Thymus (tissue), 14 donors: Measurements from ENCODE around the gene GLP1R. TPM values are rescaled to one million over a fixed set of nuclear protein-coding genes. Genes with fewer than 3 reads are reported as not detected.

Source experiments
- DNase-seq, 9 donors: peaks; one replicate each; pipeline ENCODE4 v3.0.0-alpha.2; 2013; ENCODE audit warnings: low spot score in 9 of 9, low read depth in 6 of 9, missing footprints in 1 of 9
- H3K27ac ChIP-seq, 2 donors: one replicate each; pipeline ENCODE4 v1.5.1; 2013; ENCODE audit warnings: control low read depth in 1 of 2, low read depth in 1 of 2, low read length in 1 of 2, mild to moderate bottlenecking in 1 of 2, moderate library complexity in 1 of 2
- H3K27me3 ChIP-seq, 2 donors: one replicate each; pipeline ENCODE4 v1.5.1; 2013; ENCODE audit warnings: low read length in 1 of 2; ENCODE audit not compliant: control insufficient read depth in 2 of 2, insufficient read depth in 1 of 2
- H3K36me3 ChIP-seq, 2 donors: one replicate each; pipeline ENCODE4 v1.5.1; 2013; ENCODE audit warnings: low read length in 1 of 2, mild to moderate bottlenecking in 1 of 2, moderate library complexity in 1 of 2; ENCODE audit not compliant: control insufficient read depth in 2 of 2, insufficient read depth in 2 of 2
- H3K4me1 ChIP-seq, 2 donors: one replicate each; pipeline ENCODE4 v1.5.1; 2013; ENCODE audit warnings: low read length in 2 of 2; ENCODE audit not compliant: control insufficient read depth in 2 of 2, insufficient read depth in 2 of 2
- H3K4me3 ChIP-seq, 2 donors: one replicate each; pipeline ENCODE4 v1.5.1; 2013; ENCODE audit warnings: low read length in 2 of 2, control low read depth in 1 of 2, mild to moderate bottlenecking in 1 of 2
- H3K9me3 ChIP-seq, 2 donors: one replicate each; pipeline ENCODE4 v1.5.1; 2013; ENCODE audit warnings: low read length in 1 of 2, mild to moderate bottlenecking in 1 of 2; ENCODE audit not compliant: control insufficient read depth in 2 of 2, insufficient read depth in 1 of 2
- WGBS: extraction: QIAGEN DNeasy Blood & Tissue Kit; methylation state at CpG from one replicate; pipeline ENCODE4 v1.1.7; 2013; 5-methylcytosine and 5-hydroxymethylcytosine counted together
- long read RNA-seq, 10 donors: transcript quantifications; one replicate each; lab custom pipeline, GENCODE V29; 2026
- polyA plus RNA-seq: library from polyadenylated mRNA; stranded (reverse); fragments of 200-250 nt; gene quantifications from one replicate; pipeline ENCODE4 v1.2.3, GENCODE V29; 2013
- total RNA-seq: library from RNA; stranded (reverse); fragments of 120-200 nt; gene quantifications from one replicate; pipeline ENCODE4 v1.2.4, GENCODE V29; 2013
- donor health status: healthy.

GLP1R gene
- total RNA-seq (under 0.01 TPM), polyA plus RNA-seq (0.07 TPM)
- long read RNA-seq, donor 1 = 0 reads
- long read RNA-seq, donor 2 = 0 reads
- long read RNA-seq, donor 3 = 0 reads
- long read RNA-seq, donor 4 = 0 reads
- long read RNA-seq, donor 5 = 0 reads
- long read RNA-seq, donor 6 = 0 reads
- long read RNA-seq, donor 7 = 0 reads
- long read RNA-seq, donor 8 = 0 reads
- long read RNA-seq, donor 9 = 0 reads
- long read RNA-seq, donor 10 = 0 reads

DNA sequence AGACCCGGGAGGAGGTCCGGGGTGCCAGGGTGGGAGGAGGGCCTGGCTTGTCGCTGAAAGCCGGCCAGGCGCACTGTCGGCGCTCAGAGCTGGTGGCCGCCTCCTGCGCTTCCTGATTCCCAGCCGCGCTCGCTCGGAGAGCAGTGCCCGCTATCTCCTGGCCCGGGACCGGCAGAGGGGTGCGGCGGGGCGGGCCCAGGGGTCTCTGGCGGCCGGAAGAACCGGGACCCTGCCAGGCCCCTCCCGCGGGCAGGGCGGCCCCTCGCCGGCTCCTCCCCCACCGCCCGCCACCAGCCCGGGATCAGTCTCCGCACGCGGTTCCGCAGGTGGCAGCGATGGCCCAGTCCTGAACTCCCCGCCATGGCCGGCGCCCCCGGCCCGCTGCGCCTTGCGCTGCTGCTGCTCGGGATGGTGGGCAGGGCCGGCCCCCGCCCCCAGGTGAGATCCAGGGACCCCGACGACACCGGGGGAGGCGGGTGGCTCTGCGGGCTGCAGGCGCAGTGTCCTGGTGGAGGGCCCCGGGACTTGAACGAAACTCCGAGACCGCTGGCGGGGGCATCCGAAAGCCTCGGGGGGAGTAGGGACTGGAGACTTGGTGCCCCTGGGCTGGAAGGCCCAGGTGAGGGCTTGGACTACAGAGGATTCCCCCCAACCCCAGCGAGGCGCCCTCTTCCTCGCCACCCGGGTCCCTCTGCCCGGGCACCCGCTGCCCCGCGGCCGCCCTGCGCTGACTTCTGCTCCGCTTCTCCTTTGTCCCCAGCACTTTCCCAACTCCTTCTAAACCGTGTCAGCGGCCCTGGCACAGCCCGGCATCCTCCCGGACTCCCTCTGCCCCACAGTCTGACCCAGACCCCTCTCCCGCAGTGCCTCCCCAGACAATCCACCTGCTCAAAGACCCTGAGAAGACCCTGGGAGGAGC is at the start of gene GLP1R:
Gene GLP1R (plus strand): TSS at position 301 of the 919 bp plus-strand sequence. CDS start 60 bp downstream, at position 361.
- Histone ChIP-seq H3K36me3 (no peaks in the 10 kb centered on the region), H3K27ac (no peak within 1 kb of the TSS), H3K9me3 (no peaks in the 10 kb centered on the region), H3K4me1 (peaks cover 0 to 4% of the 10 kb centered on the region in 2 donors), H3K4me3 (peak within 1 kb of the TSS in 1 of 2 donors; percentile 47), H3K27me3 (peaks cover 26 to 75% of the 10 kb centered on the region in 2 donors)
- DNase-seq = peak in 1 of 9 donors; percentile 4
- 4% methylated on average over 74 of the region's 74 CpGs for WGBS

DNA sequence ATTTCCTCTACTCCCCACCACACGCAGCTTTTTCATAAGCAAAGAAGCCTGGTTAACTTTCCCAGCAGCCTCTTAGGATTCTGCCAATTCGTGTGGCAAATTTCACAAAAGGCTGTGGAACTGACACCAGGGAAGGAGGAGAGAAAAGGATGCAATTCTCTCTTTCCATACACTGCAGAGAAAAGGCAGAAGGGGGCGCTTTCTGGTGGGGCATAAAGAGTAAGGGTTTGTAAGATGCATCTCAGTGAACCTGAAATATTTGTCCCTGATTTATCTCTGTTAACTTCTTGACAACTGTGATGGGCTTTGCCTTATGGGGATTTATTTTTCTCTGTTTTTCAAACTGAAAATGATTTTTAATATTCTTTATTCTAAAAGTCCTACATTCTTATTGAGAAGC is 45.5 kb upstream of the GLP1R start:
- Histone ChIP-seq H3K27ac (no peak overlapping the region), H3K36me3 (no peaks in the 10 kb centered on the region), H3K27me3 (peaks cover 0 to 11% of the 10 kb centered on the region in 2 donors), H3K4me3 (no peak overlapping the region), H3K9me3 (no peaks in the 10 kb centered on the region), H3K4me1 (no peaks in the 10 kb centered on the region)
- WGBS = 17% methylated on average over 3 of the region's 3 CpGs
- no peak for DNase-seq

DNA sequence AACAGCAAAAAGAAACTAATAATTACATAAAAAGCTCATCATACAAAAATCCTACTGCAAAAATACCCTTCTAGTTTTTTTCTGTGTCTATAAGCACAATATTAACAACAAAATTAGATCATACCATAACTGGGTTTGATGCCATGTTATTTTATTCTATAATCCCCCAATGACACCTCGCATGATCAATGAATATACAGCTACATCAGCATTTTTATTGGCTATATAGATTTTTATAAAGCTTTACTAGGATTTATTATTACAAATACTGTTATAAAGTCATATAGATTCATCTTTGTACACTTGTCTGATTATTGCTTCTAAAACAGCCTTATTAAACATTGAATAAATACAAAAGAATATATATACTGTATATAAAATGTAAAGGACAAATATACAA is 45.1 kb upstream of the GLP1R start:
- no peaks in the 10 kb centered on the region for H3K9me3 ChIP-seq
- H3K27me3 ChIP-seq = peaks cover 0 to 11% of the 10 kb centered on the region in 2 donors
- no peak for DNase-seq
- H3K4me3 ChIP-seq = no peak overlapping the region
- H3K36me3 ChIP-seq = no peaks in the 10 kb centered on the region
- no peak overlapping the region for H3K27ac ChIP-seq
- WGBS = 93% methylated on average over 1 of the region's 1 CpG
- H3K4me1 ChIP-seq = no peaks in the 10 kb centered on the region

DNA sequence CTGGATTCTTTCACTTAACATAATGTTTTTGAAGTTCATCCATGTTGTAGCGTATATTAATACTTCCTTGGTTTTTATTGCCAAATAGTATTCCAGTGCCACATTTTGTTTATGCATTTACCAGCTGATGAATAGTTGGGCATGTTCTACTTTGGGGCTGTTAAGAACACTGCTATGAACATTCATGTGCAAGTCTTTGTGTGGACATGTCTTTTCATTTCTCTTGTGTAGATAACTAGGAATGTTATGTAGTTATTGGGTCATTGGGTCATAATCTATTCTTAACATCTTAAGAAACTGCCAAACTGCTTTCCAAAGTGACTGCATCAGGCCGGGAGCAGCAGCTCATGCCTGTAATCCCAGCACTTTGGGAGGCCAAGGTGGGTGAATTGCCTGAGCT is 43.8 kb upstream of the GLP1R start:
- no peak for DNase-seq
- no peak overlapping the region for H3K4me3 ChIP-seq
- H3K9me3 ChIP-seq = no peaks in the 10 kb centered on the region
- no peak overlapping the region for H3K27ac ChIP-seq
- H3K36me3 ChIP-seq = no peaks in the 10 kb centered on the region
- H3K4me1 ChIP-seq = no peaks in the 10 kb centered on the region
- WGBS = 88% methylated on average over 2 of the region's 2 CpGs
- peaks cover 0 to 9% of the 10 kb centered on the region in 2 donors for H3K27me3 ChIP-seq

DNA sequence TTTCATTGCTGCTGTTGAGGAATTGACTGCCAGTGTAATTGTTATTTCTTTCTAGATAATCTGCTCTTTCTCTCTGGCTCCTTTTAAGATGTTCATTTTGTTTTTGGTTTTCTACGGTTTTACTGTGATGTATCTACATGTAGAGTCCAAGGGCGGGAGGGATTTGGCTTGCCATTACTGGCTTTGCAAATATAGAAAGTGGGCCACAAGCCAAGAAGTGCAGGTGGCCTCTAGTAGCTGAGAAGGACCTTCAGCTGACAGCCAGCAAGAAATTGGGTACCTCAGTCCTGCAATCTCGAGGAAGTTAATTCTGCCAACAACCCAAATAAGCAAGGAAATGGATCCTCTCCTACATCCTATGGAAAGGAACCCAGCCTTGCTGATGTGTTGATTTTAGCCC is 42.8 kb upstream of the GLP1R start:
- no peak for DNase-seq
- no peaks in the 10 kb centered on the region for H3K36me3 ChIP-seq
- 92% methylated on average over 3 of the region's 3 CpGs for WGBS
- H3K4me3 ChIP-seq = no peak overlapping the region
- no peak overlapping the region for H3K27ac ChIP-seq
- no peaks in the 10 kb centered on the region for H3K9me3 ChIP-seq
- no peaks in the 10 kb centered on the region for H3K4me1 ChIP-seq
- H3K27me3 ChIP-seq = peaks cover 0 to 6% of the 10 kb centered on the region in 2 donors

DNA sequence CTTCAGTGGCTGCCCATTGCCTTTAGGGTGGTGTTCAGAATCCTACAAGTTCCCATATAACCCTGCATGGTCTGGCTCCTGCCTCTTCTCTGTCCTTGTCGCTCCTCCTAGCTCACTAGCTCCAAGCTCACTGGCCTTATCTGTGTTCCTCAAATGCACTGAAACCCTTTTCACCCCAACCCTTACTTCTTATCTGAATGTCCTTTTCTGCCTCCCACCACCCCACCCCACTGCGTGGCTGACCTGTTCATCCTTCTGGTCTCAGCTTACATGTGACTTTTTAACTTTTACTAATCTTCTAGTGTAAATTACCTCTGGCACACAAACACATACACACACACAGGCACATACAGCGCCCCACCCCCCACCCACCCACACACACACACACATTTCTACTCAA is 41.0 kb upstream of the GLP1R start:
- 84% methylated on average over 3 of the region's 3 CpGs for WGBS
- no peak overlapping the region for H3K27ac ChIP-seq

DNA sequence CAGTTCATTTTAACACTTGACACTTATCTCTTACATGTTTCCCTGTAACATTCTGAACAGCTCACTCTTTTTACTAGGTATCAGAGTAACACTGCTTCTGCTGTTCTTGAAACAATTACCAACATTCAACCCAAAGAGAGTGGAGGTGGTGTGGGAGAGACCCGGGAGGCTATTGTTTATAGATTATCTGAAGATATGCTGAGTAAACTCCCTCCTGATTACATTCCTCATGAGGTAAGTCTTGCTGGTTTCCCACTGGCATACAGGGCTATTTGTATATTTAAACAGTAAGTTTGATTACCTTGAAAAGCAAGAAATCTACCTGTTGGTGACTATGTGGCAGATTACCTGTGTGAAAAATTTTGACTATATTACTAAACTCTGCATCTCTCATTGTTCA is 39.8 kb upstream of the GLP1R start:
- WGBS = 31% methylated on average over 1 of the region's 1 CpG
- no peaks in the 10 kb centered on the region for H3K9me3 ChIP-seq
- H3K4me1 ChIP-seq = no peaks in the 10 kb centered on the region
- no peak overlapping the region for H3K27ac ChIP-seq
- no peaks in the 10 kb centered on the region for H3K36me3 ChIP-seq
- no peak for DNase-seq
- H3K27me3 ChIP-seq = peaks cover 0 to 3% of the 10 kb centered on the region in 2 donors
- H3K4me3 ChIP-seq = no peak overlapping the region

More for the DNA sequence above, 41.0 kb upstream of the GLP1R start:
- Histone ChIP-seq H3K4me3 (no peak overlapping the region), H3K36me3 (no peaks in the 10 kb centered on the region), H3K9me3 (no peaks in the 10 kb centered on the region), H3K27me3 (peaks cover 0 to 3% of the 10 kb centered on the region in 2 donors), H3K4me1 (no peaks in the 10 kb centered on the region)
- no peak for DNase-seq

DNA sequence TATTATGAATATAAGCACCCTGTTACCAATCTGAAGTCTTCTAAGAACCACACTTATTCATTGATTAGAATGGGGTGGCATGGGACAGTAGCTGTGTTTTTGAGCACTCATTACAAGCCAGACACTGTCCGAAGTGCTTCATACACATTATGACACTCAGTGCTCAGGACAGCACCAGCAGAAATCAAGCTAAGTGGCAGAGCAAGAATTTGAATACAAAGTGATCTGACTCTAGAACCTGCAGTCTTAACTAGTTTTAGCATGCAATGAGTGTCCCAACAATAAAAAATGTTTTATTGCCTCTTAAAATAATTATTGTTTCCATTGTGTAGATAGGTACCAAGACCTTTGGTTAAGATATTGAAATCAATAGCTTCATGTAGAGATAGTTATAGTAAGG is 39.1 kb upstream of the GLP1R start:
- Histone ChIP-seq H3K27me3 (peaks cover 0 to 3% of the 10 kb centered on the region in 2 donors), H3K4me3 (no peak overlapping the region), H3K4me1 (no peaks in the 10 kb centered on the region), H3K9me3 (no peaks in the 10 kb centered on the region), H3K36me3 (no peaks in the 10 kb centered on the region), H3K27ac (no peak overlapping the region)
- DNase-seq = no peak
- WGBS = 0% methylated on average over 1 of the region's 1 CpG

DNA sequence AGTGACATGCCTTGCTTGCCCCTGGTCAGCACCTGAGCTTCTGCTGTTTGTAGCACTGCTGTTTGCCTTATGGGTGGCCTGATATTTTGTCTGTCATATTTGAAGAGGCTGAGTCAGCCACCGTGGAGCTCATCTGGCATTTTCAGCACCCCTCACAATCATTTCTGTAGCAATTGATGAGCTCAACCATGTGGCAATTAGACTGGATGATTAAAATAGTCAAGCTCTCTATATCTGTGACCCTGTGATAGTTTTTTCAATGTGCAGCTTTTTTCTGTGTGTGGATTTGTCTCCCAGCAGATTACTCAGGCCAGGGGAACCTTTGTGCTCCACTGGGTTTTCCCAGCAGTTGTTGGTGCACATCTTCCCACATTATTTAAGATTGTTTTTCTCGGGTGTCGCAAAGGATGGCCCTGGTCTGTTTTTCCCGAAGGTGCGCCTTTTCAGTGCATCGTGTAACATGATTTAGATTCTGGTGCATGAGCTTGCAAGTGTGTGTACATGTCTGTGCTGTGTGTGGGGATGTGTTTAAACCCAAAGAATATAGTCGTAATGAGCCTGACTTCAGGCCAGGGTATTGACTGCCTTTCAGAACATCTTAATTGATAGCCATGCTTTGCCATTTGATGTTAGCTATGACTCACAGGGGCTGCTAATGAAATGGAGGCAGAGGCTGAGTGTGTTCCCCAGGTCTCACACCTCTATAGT is 31.6 kb upstream of the GLP1R start:
- Histone ChIP-seq H3K4me3 (no peak overlapping the region), H3K36me3 (no peaks in the 10 kb centered on the region), H3K9me3 (no peaks in the 10 kb centered on the region), H3K4me1 (no peaks in the 10 kb centered on the region), H3K27me3 (peaks cover 0 to 4% of the 10 kb centered on the region in 2 donors), H3K27ac (no peak overlapping the region)
- DNase-seq = no peak
- WGBS = 96% methylated on average over 7 of the region's 7 CpGs
